SK-N-MC (cell line): ENCODE data around the gene LPIN1.
"Not testable (repeated sequence)": the region's sequence is repeated elsewhere in the genome, so short reads cannot be mapped to it uniquely, and the experiment has no call there.

Source experiments
- DNase-seq: peaks from one replicate; pipeline ENCODE4 v3.0.0-alpha.2; 2011; ENCODE audit warnings: low read depth, low spot score
- H3K27ac ChIP-seq: fragments of 200-600 bp; sonication (generic); 2 replicates; pipeline ENCODE4 v1.5.1; 2016; ENCODE audit warnings: mixed run types
- H3K36me3 ChIP-seq: fragments of 200-600 bp; sonication (generic); 2 replicates; pipeline ENCODE4 v1.6.1; 2017; ENCODE audit warnings: antibody characterized with exemption, low read length, mixed read lengths; ENCODE audit not compliant: insufficient read depth
- H3K4me3 ChIP-seq: fragments of 200-600 bp; sonication (generic); 2 replicates; pipeline ENCODE4 v1.5.1; 2016
- H3K9ac ChIP-seq: fragments of 200-600 bp; sonication (generic); 2 replicates; pipeline ENCODE4 v1.8.0; 2017; ENCODE audit warnings: mixed run types, mixed read lengths; ENCODE audit not compliant: insufficient read length
- H3K9me3 ChIP-seq: fragments of 200-600 bp; sonication (generic); 2 replicates; pipeline ENCODE4 v1.6.1; 2017; ENCODE audit warnings: low read depth, mild to moderate bottlenecking, antibody characterized with exemption, low read length, moderate library complexity, mixed read lengths
- EZH2 ChIP-seq: fragments of 200-600 bp; sonication (generic); IDR thresholded peaks from one replicate; pipeline ENCODE4 v1.6.1; 2017; ENCODE audit warnings: antibody characterized with exemption
- FOXP2 ChIP-seq: optimal IDR thresholded peaks from 2 replicates; pipeline ENCODE3; 2011; ENCODE audit warnings: mild to moderate bottlenecking, moderate library complexity; ENCODE audit not compliant: insufficient read depth; ENCODE audit errors: extremely low read length, control extremely low read depth
- POLR2AphosphoS5 ChIP-seq: IDR thresholded peaks from 2 replicates; pipeline ENCODE4 v1.6.1; 2012; ENCODE audit warnings: mild to moderate bottlenecking, low read depth, low read length, borderline replicate concordance

Gene LPIN1

GRCh38 chr2:11812466-11813248, 66.2 kb downstream of the LPIN1 start:
- H3K9me3 ChIP-seq, result no peaks in the 10 kb centered on the region
- H3K4me3 ChIP-seq, result no peak overlapping the region
- no peak overlapping the region for H3K9ac ChIP-seq
- TF ChIP-seq POLR2AphosphoS5 (no peak), EZH2 (no peak), FOXP2 (no peak)
- no peak overlapping the region for H3K27ac ChIP-seq
- H3K36me3 ChIP-seq, result no peaks in the 10 kb centered on the region
- no peak for DNase-seq

GRCh38 chr2:11813345-11813744, 66.9 kb downstream of the LPIN1 start:
- not testable (repeated sequence) for DNase-seq, H3K9ac ChIP-seq, H3K36me3 ChIP-seq, H3K4me3 ChIP-seq, H3K27ac ChIP-seq, H3K9me3 ChIP-seq

- H3K9ac ChIP-seq, result no peak overlapping the region
- no peaks in the 10 kb centered on the region for H3K9me3 ChIP-seq
- TF ChIP-seq POLR2AphosphoS5, result no peak
- no peak for TF ChIP-seq EZH2
- no peak for TF ChIP-seq FOXP2
- no peak overlapping the region for H3K4me3 ChIP-seq
- no peaks in the 10 kb centered on the region for H3K36me3 ChIP-seq
- no peak overlapping the region for H3K27ac ChIP-seq
- DNase-seq, result no peak
Observed at GRCh38 chr2:11813951-11814350, 67.5 kb downstream of the LPIN1 start.

- DNase-seq, result no peak
- Histone ChIP-seq H3K4me3 (no peak overlapping the region), H3K36me3 (no peaks in the 10 kb centered on the region), H3K9ac (no peak overlapping the region), H3K27ac (no peak overlapping the region), H3K9me3 (no peaks in the 10 kb centered on the region)
- no peak for TF ChIP-seq POLR2AphosphoS5
- no peak for TF ChIP-seq FOXP2
- TF ChIP-seq EZH2, result no peak
Observed at GRCh38 chr2:11814979-11815510, 68.6 kb downstream of the LPIN1 start.

- DNase-seq, H3K9me3 ChIP-seq, H3K4me3 ChIP-seq, H3K9ac ChIP-seq, H3K27ac ChIP-seq, H3K36me3 ChIP-seq: not testable (repeated sequence)
Observed at GRCh38 chr2:11816935-11817334, 70.5 kb downstream of the LPIN1 start.

GRCh38 chr2:11819235-11819729, 72.8 kb downstream of the LPIN1 start:
- no peak for TF ChIP-seq POLR2AphosphoS5
- TF ChIP-seq FOXP2, result no peak
- no peak for TF ChIP-seq EZH2
- H3K36me3 ChIP-seq, result no peaks in the 10 kb centered on the region; the same call in 1 of the 2 replicates
- H3K4me3 ChIP-seq, result no peak overlapping the region
- H3K9me3 ChIP-seq, result no peaks in the 10 kb centered on the region
- H3K9ac ChIP-seq, result no peak overlapping the region
- no peak for DNase-seq
- no peak overlapping the region for H3K27ac ChIP-seq

GRCh38 chr2:11820650-11821049, 74.2 kb downstream of the LPIN1 start:
- Histone ChIP-seq H3K9ac (no peak overlapping the region), H3K27ac (no peak overlapping the region), H3K4me3 (no peak overlapping the region), H3K36me3 (no peaks in the 10 kb centered on the region; the same call in 1 of the 2 replicates), H3K9me3 (no peaks in the 10 kb centered on the region)
- TF ChIP-seq EZH2 (no peak), FOXP2 (no peak), POLR2AphosphoS5 (no peak)
- DNase-seq, result no peak

GRCh38 chr2:11821705-11822104, 75.3 kb downstream of the LPIN1 start:
- Histone ChIP-seq H3K9me3 (no peaks in the 10 kb centered on the region), H3K27ac (no peak overlapping the region), H3K36me3 (no peaks in the 10 kb centered on the region; the same call in 1 of the 2 replicates), H3K9ac (no peak overlapping the region), H3K4me3 (no peak overlapping the region)
- no peak for TF ChIP-seq POLR2AphosphoS5
- TF ChIP-seq FOXP2, result no peak
- TF ChIP-seq EZH2, result no peak
- DNase-seq, result no peak

GRCh38 chr2:11822359-11822745, 75.9 kb downstream of the LPIN1 start:
- not testable (repeated sequence) for H3K36me3 ChIP-seq, H3K9me3 ChIP-seq, H3K9ac ChIP-seq, H3K4me3 ChIP-seq, H3K27ac ChIP-seq, DNase-seq
